PC-9 (cell line): ENCODE results near the gene SSX4B.

ENCODE experiments used
- EZH2 ChIP-seq: fragments of 200-600 bp; sonication (generic); IDR thresholded peaks from 2 replicates; pipeline ENCODE4 v1.8.0; 2017; ENCODE audit warnings: antibody characterized with exemption, low read depth
- TF ChIP-seq, protein P1 (sequence below): fragments of 200-600 bp; sonication (generic); conservative IDR thresholded peaks from 2 replicates; pipeline ENCODE4 v1.6.1; 2017; ENCODE audit warnings: mixed run types, antibody characterized with exemption, mild to moderate bottlenecking, moderate library complexity

DNA sequence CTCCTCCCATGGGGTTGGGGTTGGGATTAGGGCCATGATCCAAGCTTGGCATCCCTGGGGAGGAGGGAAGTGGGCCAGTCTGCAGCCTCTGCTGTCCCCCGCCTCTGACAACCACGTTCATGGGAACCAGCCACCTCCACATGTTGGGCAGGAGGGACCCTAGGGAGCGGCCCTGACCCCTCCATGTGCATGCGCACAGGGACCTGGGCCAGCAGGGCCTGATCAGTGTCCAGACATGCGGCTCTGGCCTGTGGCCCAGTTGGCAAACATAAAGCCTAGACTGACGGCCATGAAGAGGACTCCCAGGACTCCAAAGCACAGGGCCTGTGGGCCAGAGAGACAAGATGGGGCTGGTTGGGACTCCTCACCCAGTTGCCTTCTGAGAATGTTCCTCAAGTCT is 47.0 kb upstream of the SSX4B start:
- TF ChIP-seq, protein P1, sequence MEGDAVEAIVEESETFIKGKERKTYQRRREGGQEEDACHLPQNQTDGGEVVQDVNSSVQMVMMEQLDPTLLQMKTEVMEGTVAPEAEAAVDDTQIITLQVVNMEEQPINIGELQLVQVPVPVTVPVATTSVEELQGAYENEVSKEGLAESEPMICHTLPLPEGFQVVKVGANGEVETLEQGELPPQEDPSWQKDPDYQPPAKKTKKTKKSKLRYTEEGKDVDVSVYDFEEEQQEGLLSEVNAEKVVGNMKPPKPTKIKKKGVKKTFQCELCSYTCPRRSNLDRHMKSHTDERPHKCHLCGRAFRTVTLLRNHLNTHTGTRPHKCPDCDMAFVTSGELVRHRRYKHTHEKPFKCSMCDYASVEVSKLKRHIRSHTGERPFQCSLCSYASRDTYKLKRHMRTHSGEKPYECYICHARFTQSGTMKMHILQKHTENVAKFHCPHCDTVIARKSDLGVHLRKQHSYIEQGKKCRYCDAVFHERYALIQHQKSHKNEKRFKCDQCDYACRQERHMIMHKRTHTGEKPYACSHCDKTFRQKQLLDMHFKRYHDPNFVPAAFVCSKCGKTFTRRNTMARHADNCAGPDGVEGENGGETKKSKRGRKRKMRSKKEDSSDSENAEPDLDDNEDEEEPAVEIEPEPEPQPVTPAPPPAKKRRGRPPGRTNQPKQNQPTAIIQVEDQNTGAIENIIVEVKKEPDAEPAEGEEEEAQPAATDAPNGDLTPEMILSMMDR = no peak
- no peak for TF ChIP-seq EZH2
